Measurements from ENCODE around the gene KCNG3. TPM values are rescaled to one million over a fixed set of nuclear protein-coding genes. Genes with fewer than 3 reads are reported as not detected.

Gene KCNG3
- total RNA-seq, 4 donors from 2014 or later, result 0.22 TPM; not detected in 3

- TF ChIP-seq, protein P1, sequence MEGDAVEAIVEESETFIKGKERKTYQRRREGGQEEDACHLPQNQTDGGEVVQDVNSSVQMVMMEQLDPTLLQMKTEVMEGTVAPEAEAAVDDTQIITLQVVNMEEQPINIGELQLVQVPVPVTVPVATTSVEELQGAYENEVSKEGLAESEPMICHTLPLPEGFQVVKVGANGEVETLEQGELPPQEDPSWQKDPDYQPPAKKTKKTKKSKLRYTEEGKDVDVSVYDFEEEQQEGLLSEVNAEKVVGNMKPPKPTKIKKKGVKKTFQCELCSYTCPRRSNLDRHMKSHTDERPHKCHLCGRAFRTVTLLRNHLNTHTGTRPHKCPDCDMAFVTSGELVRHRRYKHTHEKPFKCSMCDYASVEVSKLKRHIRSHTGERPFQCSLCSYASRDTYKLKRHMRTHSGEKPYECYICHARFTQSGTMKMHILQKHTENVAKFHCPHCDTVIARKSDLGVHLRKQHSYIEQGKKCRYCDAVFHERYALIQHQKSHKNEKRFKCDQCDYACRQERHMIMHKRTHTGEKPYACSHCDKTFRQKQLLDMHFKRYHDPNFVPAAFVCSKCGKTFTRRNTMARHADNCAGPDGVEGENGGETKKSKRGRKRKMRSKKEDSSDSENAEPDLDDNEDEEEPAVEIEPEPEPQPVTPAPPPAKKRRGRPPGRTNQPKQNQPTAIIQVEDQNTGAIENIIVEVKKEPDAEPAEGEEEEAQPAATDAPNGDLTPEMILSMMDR (IDR thresholded peaks at IDR 0.05; ENCODE audit: low read depth), result no peak
These were observed 18.9 kb downstream of the KCNG3 start for GRCh38 chr2:42474765-42475454.

- TF ChIP-seq, protein P1 (IDR thresholded peaks at IDR 0.05; ENCODE audit: low read depth), result no peak
These were observed 23.1 kb downstream of the KCNG3 start for GRCh38 chr2:42470706-42471105.

DNA sequence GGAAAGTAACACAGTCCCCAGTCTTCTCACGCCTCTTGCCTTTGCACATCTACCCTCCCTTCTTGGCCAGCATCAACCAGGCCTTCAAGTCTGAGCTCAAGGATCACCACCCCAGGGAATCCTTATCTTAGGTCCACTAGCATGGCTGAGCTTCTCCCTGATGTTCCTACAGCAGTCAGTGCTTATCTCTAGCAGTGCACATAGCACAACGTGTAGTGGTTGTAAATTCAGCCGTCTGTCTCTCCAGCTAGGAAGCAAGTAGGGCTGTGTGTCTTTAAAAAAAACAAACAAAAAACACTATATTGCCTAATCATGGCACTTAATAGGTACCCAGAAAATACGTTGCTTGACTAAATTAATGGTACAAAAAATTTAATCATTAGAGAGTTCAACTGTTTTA, 29.2 kb downstream of the KCNG3 start:
- TF ChIP-seq, protein P1 (IDR thresholded peaks at IDR 0.05; ENCODE audit: low read depth), result no peak

DNA sequence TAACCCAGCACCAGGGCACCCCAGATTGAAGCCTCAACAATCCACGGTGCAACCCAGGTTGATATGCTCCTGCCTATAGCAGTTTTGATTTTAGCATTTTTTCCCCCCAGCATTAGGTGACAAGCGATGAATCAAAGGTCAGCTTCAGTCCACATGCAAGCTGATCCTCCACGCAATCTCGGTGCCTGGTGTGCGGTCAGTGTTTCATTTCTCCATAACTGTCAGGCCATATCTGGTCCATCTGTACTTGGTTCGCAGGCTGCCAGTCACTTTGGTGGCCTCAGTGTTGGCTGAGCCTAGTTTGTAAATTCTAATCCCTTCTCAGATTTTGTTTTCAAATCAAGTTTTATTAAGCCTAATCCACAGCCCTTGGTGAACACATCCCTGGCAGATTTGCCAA, 30.2 kb downstream of the KCNG3 start:
- TF ChIP-seq, protein P1 (IDR thresholded peaks at IDR 0.05; ENCODE audit: low read depth), result no peak

GRCh38 chr2:42459296-42459695, 34.5 kb downstream of the KCNG3 start:
- TF ChIP-seq, protein P1 (IDR thresholded peaks at IDR 0.05; ENCODE audit: low read depth), result no peak

DNA sequence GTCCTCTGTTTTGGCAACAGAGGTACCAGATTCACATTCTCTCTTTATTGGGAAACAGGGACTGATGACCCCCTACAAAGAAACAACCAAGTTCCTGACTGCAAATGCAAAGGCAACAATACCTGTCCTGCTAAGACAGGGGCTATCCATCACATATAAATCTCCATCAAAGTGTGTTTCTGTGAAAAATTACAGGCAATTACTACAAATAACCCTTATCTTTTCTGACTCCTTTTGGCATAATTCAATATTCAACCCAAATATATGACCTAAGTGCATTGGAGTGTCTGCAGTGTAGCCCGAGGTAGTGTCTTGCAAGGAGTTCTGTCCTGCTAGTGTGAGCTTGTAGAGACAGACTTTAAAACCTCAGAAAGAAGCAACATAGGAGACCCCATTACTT, 35.4 kb downstream of the KCNG3 start:
- TF ChIP-seq, protein P1 (IDR thresholded peaks at IDR 0.05; ENCODE audit: low read depth), result no peak

DNA sequence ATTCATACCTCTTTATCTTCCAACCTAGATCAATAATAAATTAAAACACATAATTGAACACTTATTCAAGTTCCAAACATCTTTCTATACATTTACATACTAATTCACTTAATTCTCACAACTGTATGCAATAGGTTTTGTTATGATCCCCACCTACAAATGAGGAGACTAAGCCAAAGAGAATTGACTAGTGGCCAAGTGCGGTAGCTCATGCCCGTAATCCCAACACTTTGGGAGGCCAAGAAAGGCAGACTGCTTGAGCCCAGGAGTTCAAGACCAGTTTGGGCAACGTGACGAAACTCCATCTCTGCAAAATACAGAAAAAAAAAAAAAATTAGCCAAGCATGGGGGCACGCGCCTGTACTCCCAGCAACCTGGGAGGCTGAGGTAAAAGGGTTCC, 36.8 kb downstream of the KCNG3 start:
- TF ChIP-seq, protein P1 (IDR thresholded peaks at IDR 0.05; ENCODE audit: low read depth), result no peak
